GM18951 (cell line): ENCODE data around the gene GABARAPL2.
"Not testable (repeated sequence)": the region's sequence is repeated elsewhere in the genome, so short reads cannot be mapped to it uniquely, and the experiment has no call there.

ENCODE experiments used
- POLR2A ChIP-seq: IDR thresholded peaks from 4 replicates; pipeline ENCODE4 v1.6.1; 2011; ENCODE audit warnings: mild to moderate bottlenecking; ENCODE audit not compliant: insufficient read length, insufficient read depth; ENCODE audit errors: extremely low read depth
- in situ Hi-C: fragments of 300-500 bp; cut with MboI; formaldehyde crosslinking; loops from one replicate; pipeline ENCODE4 v1.12.0; 2022; ENCODE audit warnings: low sequenced_read_pairs, mixed read lengths, inconsistent platforms; ENCODE audit not compliant: unreplicated experiment

GABARAPL2 gene

DNA sequence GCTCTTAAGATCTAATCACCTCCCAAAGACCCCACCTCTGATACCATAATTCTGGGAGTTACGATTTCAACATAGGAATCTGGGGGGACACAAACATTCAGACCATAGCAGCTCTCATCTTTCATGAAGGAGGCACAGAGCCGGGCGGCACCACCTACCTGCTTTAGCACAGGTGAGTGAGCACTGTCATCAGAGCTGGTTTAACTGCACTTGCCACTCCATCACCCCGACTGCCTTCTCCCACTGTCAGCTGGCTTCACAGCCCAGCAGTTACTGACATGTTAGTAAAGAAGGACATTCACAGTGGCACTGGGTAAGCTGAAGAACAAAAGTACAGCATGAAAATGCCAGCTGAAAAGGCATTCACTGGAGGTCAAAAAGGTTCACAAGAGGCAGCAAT lies 22.5 kb downstream of the GABARAPL2 start:
- in situ Hi-C loops: no loop called here
- TF ChIP-seq POLR2A: no peak

DNA sequence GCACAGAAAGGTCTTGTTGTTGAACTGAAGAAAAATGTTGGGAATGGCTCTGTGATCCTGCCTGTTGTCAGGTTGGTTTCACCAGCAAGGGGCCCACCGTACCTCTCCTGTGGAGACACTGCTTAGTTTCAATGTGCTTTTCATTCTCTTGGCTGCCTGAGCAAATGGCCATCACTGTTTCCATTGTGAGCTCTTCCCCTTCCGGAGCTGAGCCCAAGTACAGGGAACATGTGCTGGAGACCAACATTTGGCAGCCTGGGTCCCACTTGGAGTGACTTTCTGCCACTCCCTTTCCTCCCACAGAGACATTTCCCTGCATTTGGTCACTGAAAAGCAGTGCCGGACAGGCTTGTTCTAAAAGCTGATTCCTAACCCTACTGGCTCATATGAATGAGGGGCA lies 23.1 kb downstream of the GABARAPL2 start:
- no peak for TF ChIP-seq POLR2A
- in situ Hi-C loops: no loop called here

DNA sequence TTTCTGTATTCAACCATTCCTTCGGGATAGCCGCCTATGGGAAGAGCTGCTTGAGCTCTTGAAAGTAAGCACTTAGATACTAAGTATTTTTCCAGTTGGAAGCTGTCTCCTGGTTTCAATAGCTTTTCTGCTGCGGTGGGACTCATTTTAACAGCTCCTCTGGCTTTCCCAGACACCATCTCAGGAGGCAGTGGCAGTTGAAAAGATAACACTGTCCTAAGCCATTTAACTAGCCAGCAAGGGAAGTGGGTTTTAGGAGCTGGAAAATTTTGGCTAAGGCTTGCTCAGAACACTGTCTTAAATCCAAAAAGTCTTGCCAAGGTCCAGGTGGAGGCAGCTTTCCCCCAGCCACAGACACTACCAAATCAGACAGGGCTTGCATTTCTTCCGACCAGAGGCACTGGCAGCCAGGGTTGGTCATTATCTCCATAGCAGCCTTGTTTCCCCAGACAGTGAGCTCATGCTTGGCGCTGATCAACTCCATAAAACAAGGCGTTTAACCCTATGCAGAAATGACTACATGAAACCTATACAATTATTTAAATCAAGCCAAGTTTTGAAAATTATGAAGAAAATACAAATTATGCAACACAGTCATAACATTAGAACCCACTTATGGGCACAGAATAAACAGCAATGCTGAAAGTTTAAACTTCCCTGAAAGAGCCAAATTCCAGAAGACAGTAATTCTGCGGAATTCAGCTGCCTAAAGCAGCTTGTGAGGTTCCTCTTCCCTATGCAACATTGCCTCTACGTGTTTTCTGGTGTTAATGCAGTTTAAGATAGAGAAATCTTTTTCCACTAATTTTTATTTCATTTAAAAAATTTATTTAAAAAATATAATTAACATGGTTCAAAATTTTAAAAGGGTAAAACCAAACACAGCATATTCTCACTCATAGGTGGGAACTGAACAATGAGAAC lies 25.0 kb downstream of the GABARAPL2 start:
- in situ Hi-C loops: no loop called here
- no peak for TF ChIP-seq POLR2A

DNA sequence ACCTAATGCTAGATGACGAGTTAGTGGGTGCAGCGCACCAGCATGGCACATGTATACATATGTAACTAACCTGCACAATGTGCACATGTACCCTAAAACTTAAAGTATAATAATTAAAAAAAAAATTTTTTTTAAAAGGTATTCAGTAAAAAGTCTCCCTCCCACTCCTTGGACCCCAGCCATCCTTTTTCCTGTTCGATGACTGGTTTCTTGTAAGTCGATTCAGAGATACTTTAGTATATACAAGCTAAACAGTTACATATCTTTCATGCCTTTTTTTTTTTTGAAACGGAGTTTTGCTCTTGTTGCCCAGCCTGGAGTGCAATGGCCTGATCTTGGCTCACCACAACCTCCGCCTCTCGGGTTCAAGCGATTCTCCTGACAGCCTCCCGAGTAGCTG lies 25.7 kb downstream of the GABARAPL2 start:
- in situ Hi-C loops: not testable (repeated sequence)

DNA sequence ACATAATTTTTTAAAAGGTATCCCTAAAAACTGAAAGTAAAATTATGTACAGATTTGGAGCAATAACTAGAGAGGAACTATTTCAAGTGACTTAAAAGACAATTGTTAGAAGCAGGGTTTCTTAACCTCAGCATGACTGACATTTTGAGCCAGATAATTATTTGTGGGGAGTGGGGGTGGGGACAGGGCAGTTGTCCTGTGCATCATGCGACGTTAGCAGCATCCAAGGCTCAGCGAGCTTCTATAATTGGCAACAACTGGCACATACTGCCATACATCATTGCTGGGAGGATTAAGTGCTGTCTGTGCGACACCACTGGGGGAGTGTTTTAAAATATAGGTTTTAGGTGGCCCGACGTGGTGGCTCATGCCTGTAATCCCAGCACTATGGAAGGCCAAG lies 27.1 kb downstream of the GABARAPL2 start:
- in situ Hi-C loops: no loop called here
- TF ChIP-seq POLR2A: no peak

DNA sequence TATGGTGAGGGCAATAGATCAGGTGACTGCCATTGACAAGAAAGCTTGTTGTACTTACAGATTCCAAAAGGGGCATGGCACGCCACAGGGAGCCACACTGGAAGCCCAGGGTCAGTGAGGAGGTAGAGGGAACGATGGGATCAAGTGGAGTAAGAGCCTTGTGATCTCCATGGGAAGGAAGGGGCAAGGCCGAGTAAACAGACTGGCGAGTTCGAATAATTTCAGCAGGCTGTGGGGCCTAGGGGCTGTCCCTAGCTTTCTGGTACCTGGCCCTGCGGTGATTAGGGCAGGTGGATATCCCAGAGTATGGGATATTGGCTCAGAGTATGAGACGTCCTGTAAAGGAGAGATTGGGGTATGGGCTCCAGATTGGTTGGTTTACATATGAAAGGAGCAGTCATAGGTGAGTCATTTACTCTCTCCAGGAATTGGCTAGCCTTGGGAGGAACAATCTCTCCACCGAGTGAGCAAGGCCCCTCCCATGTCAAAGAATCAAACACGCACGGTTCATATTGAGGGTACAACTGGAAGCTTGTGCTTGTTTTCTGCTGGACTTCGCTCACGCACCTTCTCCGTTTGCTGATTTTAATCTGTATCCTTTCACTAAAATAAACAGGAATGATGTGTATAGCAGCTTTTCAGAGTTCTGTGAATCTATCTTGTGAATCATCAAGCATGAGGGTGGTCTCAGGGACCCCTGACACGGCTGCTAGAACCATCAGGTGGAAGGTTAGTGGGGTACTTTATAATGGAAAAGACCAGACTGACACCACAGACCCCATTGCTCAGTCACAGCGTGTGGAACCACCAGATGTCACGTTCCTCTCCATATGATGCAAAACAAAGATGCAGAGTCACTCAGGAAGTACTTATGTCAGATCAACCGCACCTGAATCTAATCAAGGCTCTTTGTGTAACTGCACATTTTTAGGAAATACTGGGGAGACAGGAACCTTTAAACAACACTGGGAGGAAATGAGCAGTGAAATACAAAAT lies 27.9 kb downstream of the GABARAPL2 start:
- in situ Hi-C loops: no loop called here
- no peak for TF ChIP-seq POLR2A

DNA sequence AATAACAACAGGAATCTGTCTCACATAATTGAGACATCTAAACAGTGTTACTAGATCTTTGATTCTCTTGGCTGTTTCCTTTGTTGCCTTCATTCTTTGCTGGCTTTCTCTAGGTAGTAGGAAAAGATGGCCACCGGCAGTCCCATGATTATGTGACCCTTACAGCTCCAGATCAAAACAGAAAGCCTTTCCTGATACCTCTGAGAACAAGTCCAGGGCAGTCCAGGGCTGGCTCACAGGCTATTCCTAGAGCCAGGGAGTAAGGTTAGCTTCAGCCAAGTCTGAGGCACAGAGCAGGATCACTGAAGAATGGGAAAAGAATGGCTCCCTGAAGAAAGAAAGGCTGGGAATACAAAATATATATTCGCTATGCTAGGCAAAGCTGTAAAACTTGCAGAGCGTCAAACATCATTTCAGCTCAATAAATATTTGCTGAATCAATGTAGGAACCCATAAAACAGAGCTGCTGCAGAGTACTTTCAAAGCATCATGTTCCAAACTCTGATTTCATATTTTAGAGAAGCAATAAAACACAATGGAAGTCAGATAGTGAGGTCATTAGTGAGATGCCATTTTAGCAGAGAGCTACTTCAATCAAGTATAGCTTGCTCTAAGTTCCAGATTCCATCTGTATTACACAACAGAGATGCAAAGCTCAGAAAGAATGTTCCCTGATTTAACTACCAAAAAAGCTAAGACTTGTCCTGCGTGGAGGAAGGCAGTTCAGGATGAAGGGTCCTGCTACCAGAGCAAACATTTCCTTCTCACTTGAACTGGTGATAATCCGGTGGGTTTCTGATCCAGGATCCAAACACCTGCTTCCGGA lies 33.5 kb downstream of the GABARAPL2 start:
- in situ Hi-C loops: no loop called here
- TF ChIP-seq POLR2A: no peak

DNA sequence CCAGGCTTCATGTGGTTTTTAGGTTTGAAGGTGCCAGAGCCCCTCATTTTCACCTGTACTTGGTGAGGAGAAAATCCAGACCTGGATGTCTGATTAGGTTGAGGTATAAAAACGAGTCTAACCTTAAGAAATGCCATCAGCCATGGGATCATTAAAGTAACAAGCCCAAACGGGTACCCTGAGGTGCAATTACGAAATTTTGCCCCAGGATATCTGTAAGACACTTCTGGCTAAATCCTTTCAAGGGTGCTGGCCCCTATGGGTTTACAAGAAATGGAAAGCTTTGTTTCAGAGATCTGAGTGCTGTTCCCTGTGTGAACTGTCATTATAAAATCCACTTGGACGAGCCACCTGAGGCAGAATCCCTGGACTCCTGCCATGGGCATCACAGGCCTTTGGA lies 37.1 kb downstream of the GABARAPL2 start:
- in situ Hi-C loops: no loop called here
- TF ChIP-seq POLR2A: no peak

DNA sequence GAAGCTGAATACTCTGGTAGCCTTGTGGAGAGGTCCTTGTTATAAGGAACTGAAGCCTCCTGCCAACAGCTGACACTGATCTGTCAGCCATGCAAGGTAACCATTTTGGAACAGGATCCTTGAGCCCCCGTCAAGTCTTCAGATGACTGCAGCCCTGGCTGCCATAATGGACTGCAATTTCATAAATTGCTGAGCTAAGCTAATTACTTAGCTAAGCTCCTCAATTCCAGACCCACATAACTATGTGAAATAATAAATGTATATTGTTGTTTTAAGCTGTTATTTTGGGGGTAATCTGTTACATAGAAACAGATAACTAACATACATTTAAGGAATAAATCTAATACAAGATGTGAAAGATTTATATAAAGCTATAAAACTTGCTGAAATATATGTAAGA lies 40.3 kb downstream of the GABARAPL2 start:
- no peak for TF ChIP-seq POLR2A
- in situ Hi-C loops: no loop called here

DNA sequence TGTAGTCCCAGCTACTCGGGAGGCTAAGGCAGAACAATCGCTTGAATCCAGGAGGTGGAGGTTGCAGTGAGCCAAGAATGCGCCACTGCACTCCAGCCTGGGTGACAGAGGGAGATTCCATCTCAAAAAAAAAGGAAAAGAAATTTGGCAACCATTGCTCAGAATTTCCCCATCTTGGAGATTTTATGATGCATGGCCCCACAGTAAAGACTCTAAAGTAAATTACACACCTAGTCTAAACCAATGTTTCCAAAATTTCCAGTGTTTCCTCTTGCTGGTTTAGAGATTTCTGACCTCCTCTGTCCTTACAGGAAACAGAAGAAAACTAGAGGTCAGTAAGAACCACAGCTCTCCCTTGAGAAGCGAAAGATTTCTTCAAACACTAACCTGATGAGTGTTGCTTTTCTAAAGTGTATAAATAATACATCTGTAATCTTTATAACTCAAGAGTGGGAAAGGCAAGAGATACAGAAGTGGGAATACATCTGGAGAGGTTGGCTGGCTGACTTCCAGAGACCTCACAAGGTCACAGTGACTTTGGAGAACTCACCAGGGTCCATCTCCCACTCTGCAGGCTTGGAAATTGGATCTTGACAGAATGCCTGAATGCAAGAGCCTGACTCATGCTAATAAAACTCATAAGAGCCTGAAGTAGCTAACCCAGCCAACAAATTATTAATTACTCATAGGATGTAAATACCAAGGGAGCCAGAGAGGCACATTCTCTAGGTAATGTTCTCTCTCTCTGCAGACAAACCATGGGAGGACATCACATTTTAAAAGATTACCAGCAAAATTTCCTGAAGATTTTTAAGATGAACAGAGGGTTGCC lies 48.1 kb downstream of the GABARAPL2 start:
- no peak for TF ChIP-seq POLR2A
- in situ Hi-C loops: no loop called here

DNA sequence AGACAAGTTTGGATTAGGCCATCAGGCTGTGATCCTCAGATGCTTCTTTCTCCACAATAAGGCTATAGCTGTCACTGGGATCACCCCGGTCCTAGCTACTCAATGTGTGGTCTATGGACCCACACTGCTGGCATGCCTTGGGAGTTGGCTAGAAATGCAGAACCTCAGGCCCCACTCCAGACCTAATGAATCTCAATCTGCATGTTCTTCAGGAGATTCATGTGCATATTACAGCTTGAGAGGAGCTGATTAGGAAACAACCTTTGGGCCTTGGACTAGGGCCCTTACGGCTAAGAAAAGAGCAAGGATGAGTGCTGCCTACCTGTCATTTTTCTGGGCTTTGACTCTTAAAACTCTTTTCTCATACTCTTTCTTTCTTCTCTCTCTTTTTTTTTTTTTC lies 49.4 kb downstream of the GABARAPL2 start:
- TF ChIP-seq POLR2A: no peak
- in situ Hi-C loops: no loop called here

DNA sequence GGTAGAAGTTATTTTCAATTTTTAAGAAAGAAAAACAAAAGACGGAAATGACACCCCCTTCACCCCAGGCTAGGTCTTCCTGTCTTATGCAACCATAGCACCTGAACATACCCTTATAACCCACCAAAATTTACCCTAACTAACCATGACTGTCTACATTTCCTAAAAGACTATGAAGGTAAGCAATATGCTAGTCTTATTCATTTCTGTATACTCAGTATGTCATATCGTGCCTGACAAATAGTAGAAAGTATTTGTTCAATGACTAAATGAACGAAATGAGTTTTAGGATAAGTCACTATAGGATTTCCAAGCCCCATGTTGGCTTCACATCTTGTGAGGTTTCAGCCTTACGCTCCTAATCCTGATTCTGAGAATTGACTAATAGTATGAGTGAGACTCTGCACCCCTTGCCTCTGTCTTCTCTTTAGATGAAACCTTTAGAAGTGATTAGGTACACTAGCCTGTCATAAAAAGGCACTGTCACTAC lies 50.4 kb downstream of the GABARAPL2 start:
- TF ChIP-seq POLR2A: no peak

More for the DNA sequence above, 50.4 kb downstream of the GABARAPL2 start:
- in situ Hi-C loops: no loop called here
